Panc1 (cell line): Measurements from ENCODE around the gene APCDD1L.
"Not testable (repeated sequence)": the region's sequence is repeated elsewhere in the genome, so short reads cannot be mapped to it uniquely, and the experiment has no call there.

ENCODE experiments used
- CTCF ChIP-seq: fragments of 450-650 bp; IDR thresholded peaks from 2 replicates; pipeline ENCODE4 v1.5.1; 2017; ENCODE audit warnings: mild to moderate bottlenecking
- POLR2AphosphoS5 ChIP-seq: IDR thresholded peaks from 2 replicates; pipeline ENCODE4 v1.6.1; 2012; ENCODE audit warnings: mild to moderate bottlenecking, low read depth, low read length, moderate library complexity
- REST ChIP-seq, 2 experiments: IDR thresholded peaks; 2 replicates each; pipeline ENCODE4 v1.6.1; 2011 to 2012; ENCODE audit warnings: low read depth in 2 of 2, control low read depth in 1 of 2, low read length in 1 of 2, mild to moderate bottlenecking in 1 of 2, moderate library complexity in 1 of 2; ENCODE audit not compliant: insufficient read depth in 1 of 2
- SIN3A ChIP-seq: IDR thresholded peaks from 2 replicates; pipeline ENCODE4 v1.6.1; 2012; ENCODE audit warnings: low read depth, mild to moderate bottlenecking, low read length, moderate library complexity, borderline replicate concordance; ENCODE audit not compliant: insufficient read depth
- TCF7L2 ChIP-seq: IDR thresholded peaks from 2 replicates; pipeline ENCODE4 v1.6.1; 2011; ENCODE audit warnings: mild to moderate bottlenecking, low read depth, low read length, inconsistent platforms

DNA sequence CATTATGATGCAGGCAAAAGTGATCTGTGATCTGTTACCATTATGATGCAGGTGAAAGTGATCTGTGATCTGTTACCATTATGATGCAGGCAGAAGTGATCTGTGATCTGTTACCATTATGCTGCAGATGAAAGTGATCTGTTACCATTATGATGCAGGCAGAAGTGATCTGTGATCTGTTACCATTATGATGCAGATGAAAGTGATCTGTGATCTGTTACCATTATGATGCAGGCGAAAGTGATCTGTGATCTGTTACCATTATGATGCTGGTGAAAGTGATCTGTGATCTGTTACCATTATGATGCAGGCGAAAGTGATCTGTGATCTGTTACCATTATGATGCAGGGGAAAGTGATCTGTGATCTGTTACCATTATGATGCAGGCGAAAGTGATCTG lies 87.6 kb downstream of the APCDD1L start:
- TF ChIP-seq CTCF; POLR2AphosphoS5; SIN3A; REST (IDR thresholded peaks at IDR 0.05; ENCODE audit: insufficient read depth in 1 of 2, low read depth in 2 of 2, low read length in 1 of 2); TCF7L2: not testable (repeated sequence)
